SW480 (cell line): ENCODE results near the gene ATP1A1.

Experiments used
- DNase-seq: peaks from one replicate; pipeline ENCODE4 v3.0.0-alpha.2; 2016; ENCODE audit warnings: low spot score

ATP1A1 gene

GRCh38 chr1:116415200-116415698, 42.2 kb downstream of the ATP1A1 start:
- DNase-seq = no peak

- no peak for DNase-seq
Observed at GRCh38 chr1:116415699-116416533, 42.9 kb downstream of the ATP1A1 start.

- no peak for DNase-seq
Observed at GRCh38 chr1:116416854-116417513, 43.9 kb downstream of the ATP1A1 start.

DNA sequence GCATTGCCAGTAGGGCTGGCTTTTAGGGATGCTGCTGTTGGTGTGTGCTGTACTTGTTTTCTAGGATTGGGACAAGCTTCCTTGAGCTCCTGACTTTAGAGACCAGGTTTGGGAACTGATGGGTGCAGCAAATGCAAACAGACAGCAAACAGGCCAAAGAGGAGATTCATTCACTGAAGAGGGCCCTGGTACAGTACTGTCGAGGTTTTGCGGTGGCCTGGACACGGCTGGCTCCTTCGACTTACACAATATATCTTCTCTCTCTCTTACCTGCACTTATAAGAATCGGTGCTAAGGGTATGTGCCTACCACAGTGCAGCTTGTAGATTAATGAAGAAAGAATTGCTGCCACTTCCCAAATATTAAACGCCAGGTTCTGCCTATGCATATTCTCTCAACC, 44.6 kb downstream of the ATP1A1 start:
- no peak for DNase-seq

DNA sequence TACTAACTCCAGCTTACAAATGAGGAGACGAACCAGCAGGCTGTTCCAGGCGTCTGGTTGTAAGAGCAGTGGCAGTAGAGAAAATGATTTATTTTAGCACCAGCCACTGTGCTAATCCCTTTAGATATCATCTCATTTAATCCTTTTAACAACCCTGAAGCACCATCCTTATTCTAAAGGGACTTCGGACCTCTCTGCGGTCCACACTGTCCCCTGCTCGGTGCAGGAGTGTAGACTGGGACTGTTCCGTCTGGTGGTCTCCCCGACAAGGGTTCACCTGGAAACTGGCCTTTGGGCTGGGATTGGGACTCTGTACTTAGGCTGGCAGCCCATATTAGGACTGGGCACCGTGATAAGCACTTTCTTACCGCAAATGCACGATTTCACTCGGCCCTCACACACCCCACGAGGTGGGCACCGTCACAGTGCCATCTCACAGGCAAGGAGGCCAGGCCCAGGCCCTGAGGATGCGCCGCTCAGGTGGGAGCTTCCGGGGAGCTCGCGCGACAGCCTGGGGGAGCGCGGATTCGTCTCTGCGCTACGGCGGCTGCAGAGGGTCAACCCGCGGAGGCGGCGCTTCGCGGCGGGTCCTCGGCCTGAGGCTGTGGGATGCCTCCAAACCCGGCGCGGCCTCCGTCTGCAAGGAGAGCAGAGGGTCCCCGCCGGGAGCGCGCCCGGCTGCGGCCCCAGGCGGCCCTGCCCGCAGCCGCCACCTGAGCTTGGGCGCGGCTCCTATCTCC, 45.2 kb downstream of the ATP1A1 start:
- DNase-seq = peak; percentile 72

- DNase-seq = no peak
Observed at GRCh38 chr1:116420417-116421200, 47.6 kb downstream of the ATP1A1 start.

DNA sequence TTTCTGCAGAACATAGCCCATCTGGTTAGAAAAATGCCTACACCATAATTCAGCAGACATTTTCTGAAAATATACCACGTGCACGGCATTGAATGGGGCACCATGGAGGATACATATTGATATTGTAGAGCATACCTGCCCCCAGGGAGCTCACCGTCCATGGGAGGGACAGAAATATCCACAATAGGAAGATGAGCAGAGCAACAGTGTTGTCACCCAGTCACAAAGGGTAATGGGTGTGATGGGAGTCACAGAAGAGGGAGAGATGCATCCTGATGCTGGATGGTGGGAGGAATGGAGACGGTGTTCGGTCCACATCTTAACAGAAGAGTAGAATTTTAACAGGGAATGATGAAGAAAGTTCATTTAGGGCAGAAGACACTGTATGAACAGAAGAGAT, 51.4 kb downstream of the ATP1A1 start:
- DNase-seq = no peak

DNA sequence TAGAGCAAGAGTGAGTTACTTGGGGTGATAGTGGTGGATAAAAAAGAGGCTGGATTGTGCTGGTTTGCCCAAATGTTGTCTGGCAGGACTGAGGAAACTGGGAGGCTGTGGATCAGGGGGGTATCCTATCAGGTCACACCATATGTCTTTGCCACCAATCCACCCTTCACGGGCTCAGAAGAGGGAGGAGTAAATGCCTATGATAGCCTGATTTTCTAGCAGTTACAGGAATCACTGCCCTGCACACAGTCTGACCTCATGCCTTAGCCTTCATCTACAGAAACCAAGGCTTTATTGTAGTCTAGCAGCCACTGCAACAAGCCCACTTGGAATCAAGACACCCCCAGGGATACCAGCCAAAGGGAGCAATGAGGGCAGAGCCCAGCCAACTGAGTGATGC, 51.8 kb downstream of the ATP1A1 start:
- DNase-seq = no peak

GRCh38 chr1:116425987-116426386, 52.9 kb downstream of the ATP1A1 start:
- DNase-seq = no peak

GRCh38 chr1:116426401-116426800, 53.4 kb downstream of the ATP1A1 start:
- DNase-seq = no peak

DNA sequence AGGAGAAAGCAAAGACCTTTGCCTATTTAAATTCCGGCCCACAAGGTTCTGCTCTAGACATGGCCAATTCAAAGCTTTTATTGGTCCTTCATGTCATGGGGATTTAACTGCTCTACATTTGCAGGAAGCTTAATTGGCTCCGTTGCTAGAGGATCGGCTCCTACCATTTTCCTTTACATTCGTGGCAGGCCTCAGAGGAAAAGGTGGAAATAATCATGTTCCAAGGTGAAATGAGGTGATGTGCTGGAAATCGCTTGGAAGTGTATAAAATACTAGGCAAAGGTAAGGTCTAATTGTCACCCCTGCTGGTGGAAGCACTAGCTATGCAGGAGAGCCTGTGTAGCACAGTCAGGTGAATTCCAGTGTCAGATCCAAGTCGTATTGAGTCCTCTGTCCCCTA, 55.5 kb downstream of the ATP1A1 start:
- DNase-seq = no peak

GRCh38 chr1:116429821-116430374, 56.9 kb downstream of the ATP1A1 start:
- DNase-seq = no peak

DNA sequence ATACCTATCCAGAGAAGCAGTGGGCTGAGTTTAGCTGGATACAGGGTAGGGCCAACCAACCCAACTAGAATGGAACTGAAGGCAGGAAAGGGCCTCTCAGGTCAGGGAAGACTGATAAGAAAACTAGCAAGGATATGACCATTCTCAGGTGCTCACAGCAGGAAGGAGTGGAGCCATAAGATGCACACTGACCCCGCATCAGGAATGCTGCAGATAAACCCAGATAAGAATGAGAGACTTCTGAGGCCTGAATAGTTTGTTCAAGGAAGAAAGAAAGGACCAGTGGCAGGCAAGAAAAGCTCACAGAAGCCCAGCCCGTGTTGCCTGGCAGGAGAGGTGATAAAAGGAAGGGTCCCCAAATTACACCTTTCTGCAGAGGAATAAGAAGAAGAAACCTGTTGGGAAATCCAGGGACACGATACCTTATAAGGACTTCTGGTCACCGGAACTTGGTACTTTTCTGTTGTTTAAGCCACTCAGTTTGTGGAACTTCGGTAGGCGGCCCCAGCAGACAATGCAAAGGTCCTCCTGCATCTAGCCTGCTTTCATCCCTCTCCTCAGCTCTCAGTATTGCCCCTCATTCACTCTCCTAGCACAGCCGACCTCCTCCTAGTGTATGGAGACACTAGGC, 58.9 kb downstream of the ATP1A1 start:
- DNase-seq = no peak

DNA sequence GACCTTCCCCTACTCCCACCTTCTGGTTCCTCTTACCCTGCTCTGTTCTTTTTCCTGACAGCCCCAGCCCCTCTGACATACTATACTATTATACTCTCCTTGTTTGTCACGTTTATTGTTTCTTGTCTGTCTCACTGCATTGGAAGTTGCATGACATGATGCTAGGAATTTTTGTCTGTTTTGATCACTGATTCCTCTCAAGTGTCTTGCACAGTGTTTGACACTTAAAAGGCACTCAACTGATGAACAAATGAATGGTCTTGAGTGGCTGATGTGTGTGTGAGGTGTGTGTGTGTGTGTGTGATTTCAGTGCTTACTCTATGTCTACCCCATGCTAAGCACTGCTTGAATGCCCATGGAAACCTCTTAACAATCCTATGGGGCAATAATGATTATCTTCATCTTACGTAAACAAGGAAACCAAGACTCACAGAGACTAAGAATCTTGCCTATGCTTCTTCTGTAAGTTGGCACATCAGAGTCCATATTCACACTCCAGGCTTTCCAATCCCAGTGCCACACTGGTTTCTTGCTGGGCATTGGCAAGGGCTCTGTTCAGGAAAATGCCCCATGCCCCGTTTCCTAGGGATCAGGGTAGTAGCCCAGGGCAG, 59.7 kb downstream of the ATP1A1 start:
- DNase-seq = no peak

DNA sequence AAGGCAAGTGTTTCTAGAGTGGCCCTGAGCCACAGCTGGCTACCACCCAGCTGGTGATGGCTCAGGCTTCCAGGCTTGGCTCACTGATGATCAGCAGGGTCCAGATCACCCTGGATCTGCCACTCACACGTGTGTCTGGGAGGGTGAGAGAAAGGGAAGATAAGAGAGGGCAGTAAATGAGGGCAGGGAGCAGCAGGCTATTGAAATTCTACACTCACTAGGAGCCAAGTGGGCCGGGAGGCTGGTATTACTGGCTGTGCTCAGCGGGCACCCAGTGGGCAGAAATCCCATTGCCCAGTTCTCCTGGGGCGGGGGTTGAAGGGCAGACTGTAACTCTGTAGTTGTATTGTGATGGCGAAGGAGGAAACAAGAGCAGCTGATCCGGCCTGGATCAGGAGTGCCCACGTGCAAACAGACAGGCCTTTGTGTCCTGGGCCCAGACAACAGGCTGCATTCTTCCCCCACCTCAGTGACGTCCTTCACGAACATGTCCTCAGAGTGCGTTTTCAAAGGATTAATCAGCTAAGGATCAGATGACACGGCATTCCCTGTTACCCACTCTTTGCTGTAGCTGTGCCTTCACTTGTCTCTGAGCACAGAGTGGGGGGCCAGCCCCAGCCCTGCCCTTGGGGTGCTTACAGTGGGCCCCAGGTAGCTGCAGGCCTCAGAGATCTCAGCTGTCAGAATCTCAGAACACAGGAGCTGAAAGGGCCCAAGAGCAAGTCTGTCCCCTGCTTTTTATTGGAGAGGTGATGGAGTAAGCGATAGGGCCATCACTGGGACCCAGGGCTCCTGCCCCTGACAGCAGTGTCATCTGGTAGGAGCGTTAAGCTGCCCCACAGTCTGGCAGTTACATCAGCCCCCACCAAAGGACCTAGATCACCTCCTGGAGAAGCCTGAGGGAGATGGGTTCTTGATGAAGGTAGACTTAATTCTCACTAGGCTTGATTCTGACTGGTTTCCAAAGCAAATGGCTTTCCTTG, 60.5 kb downstream of the ATP1A1 start:
- peak; percentile 96 for DNase-seq

DNA sequence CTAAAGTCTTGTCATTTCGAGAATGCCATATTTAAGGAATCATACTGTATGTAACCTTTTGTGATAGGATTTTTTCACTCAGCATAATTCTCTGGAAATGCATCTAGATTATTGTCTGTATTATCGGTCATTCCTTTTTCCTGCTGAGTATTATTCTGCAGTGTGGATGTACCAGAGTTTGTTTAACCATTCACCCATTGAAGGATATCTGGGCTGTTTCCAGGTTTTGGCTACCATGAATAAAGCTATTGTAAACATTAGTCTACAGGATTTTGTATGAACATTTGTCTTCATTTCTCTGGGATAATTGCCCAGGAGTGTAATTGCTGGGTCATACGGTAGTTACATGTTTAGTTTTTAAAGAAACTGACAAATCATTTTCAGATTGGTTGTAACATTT, 61.8 kb downstream of the ATP1A1 start:
- no peak for DNase-seq

GRCh38 chr1:116435806-116436610, 63.0 kb downstream of the ATP1A1 start:
- no peak for DNase-seq

DNA sequence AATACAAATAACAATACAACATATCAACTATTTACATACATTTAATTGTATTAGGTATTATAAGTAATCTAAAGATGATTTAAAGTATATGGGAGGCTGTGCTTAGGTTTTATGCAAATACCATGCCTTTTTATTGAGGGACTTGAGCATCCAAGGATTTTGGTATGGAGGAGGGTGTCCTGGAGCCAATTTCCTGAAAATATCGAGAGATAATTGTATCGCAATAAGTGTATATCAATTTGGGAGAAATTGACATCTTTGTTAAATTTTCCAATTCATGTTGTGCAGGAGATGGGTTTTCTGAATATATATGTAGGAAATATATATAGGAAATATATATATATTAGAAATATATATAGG, 63.5 kb downstream of the ATP1A1 start:
- no peak for DNase-seq

- no peak for DNase-seq
Observed at GRCh38 chr1:116439701-116440100, 66.7 kb downstream of the ATP1A1 start.
